Tibial nerve (tissue), 4 donors: Measurements from ENCODE around the gene NFIA. TPM values are rescaled to one million over a fixed set of nuclear protein-coding genes. Genes with fewer than 3 reads are reported as not detected.

Experiments
- DNase-seq, 2 donors: peaks; one replicate each; pipeline ENCODE4 v3.0.0-alpha.2; 2019; ENCODE audit warnings: low spot score in 2 of 2
- H3K27ac ChIP-seq, 4 donors: fragments of 200-600 bp; sonication (generic) in 3 of 4; one replicate each; pipeline ENCODE4 v1.5.1; 2017 to 2019; ENCODE audit warnings: mild to moderate bottlenecking in 1 of 4
- H3K27me3 ChIP-seq, 2 donors: fragments of 200-600 bp; sonication (generic) in 1 of 2; one replicate each; pipeline versions ENCODE4 v1.5.1 to v1.6.0; 2017 to 2019
- H3K36me3 ChIP-seq, 3 donors: fragments of 200-600 bp; sonication (generic); one replicate each; pipeline ENCODE4 v1.5.1; 2018 to 2019
- H3K4me1 ChIP-seq, 4 donors: fragments of 200-600 bp; sonication (generic) in 3 of 4; one replicate each; pipeline ENCODE4 v1.5.1; 2017 to 2019
- H3K4me3 ChIP-seq, 4 donors: fragments of 200-600 bp; sonication (generic) in 3 of 4; one replicate each; pipeline ENCODE4 v1.5.1; 2017 to 2019; ENCODE audit warnings: mild to moderate bottlenecking in 1 of 4, moderate library complexity in 1 of 4
- H3K9me3 ChIP-seq, 4 donors: fragments of 200-600 bp; sonication (generic) in 3 of 4; one replicate each; pipeline ENCODE4 v1.5.1; 2017 to 2019
- CTCF ChIP-seq, 5 experiments: fragments of 200-600 bp in 3 of 5; fragments of 450-650 bp in 2 of 5; sonication (generic) in 3 of 5; IDR thresholded peaks; one replicate each; pipeline ENCODE4 v1.5.1; 2016 to 2019; ENCODE audit warnings: antibody characterized with exemption in 5 of 5, mild to moderate bottlenecking in 3 of 5, moderate library complexity in 2 of 5
- EP300 ChIP-seq, 2 donors: sonication (generic); formaldehyde crosslinking; IDR thresholded peaks; one replicate each; pipeline ENCODE4 v1.6.1; 2017; ENCODE audit warnings: antibody characterized with exemption in 2 of 2, mild to moderate bottlenecking in 1 of 2
- POLR2A ChIP-seq, 2 donors: fragments of 450-650 bp; IDR thresholded peaks; one replicate each; pipeline ENCODE4 v1.6.1; 2017; ENCODE audit warnings: antibody characterized with exemption in 2 of 2, mild to moderate bottlenecking in 2 of 2, moderate library complexity in 2 of 2
- WGBS, 2 donors: methylation state at CpG; one replicate each; pipeline ENCODE4 v1.1.5; 2018; 5-methylcytosine and 5-hydroxymethylcytosine counted together
- total RNA-seq, 4 donors: library from RNA; depleted of rRNA; stranded (reverse); fragments of >200 nt; gene quantifications; one replicate each; pipeline ENCODE4 v1.1.0, GENCODE V29; 2016

NFIA gene
- total RNA-seq, 4 donors from 2014 or later: 71.2 to 81.4 (median 75.7) TPM

DNA sequence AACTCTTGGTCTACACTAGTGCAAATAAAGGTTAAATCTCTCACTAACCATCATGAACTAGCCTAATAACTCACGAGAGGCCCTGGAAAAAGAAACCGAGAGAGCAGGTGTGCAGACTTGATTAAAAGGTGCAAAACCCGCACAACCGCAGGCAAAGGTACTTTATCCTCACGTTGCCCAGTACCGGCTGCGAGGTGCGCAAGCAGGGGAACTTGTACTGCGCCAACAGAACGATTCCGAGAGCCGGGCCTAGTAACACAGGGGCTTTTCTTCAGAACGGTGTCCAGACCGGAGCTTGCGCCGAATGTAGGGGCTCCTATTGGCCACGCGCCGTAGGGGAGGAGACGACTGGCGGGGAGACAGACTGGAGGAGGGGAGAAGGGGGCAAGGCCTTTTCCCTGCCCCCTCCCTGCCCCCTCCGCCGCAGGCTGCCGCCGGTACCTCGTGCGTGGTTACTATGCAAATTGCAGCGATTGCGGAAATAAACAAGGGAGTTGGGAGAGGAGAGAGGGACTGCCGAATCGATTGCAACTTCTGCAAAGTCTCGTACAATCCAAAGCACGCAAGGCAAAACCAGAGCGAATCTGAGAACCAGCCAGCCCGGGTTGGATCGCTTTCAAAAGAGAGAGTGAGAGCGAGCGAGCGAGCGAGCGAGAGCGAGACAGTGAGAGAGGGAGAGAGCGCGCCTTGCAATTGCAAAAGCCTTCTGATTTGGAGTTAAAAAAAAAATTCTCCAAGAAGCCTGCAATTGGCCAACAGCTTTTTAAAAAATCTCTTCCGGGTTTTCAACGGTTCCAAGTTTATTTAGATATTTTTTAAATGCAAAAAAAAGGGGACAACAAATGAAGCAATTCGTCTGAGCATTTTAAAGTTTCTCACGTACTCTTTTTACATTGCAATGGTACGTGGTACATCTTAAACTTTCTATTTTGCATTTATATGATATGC lies 5.4 kb upstream of the NFIA start:
- TF ChIP-seq EP300 (IDR thresholded peaks at IDR 0.05): peak in 1 of 2 donors; percentile 80
- peak in 1 of 5 experiments; percentile 19 for TF ChIP-seq CTCF (IDR thresholded peaks at IDR 0.05)
- TF ChIP-seq POLR2A (IDR thresholded peaks at IDR 0.05): peak in 1 of 2 donors; percentile 10
- 0 to 1% methylated on average over 49 of the region's 49 CpGs for WGBS, 2 donors
- peak overlapping the region; percentile 69 to 98 (median 83) for H3K27ac ChIP-seq
- H3K4me1 ChIP-seq: peaks cover 0 to 46% (median 30%) of the 10 kb centered on the region in 4 donors
- no peaks in the 10 kb centered on the region for H3K36me3 ChIP-seq
- peak overlapping the region; percentile 42 to 67 (median 46) for H3K4me3 ChIP-seq
- H3K27me3 ChIP-seq: no peaks in the 10 kb centered on the region
- no peaks in the 10 kb centered on the region for H3K9me3 ChIP-seq
- DNase-seq: peak; percentile 59 to 72

DNA sequence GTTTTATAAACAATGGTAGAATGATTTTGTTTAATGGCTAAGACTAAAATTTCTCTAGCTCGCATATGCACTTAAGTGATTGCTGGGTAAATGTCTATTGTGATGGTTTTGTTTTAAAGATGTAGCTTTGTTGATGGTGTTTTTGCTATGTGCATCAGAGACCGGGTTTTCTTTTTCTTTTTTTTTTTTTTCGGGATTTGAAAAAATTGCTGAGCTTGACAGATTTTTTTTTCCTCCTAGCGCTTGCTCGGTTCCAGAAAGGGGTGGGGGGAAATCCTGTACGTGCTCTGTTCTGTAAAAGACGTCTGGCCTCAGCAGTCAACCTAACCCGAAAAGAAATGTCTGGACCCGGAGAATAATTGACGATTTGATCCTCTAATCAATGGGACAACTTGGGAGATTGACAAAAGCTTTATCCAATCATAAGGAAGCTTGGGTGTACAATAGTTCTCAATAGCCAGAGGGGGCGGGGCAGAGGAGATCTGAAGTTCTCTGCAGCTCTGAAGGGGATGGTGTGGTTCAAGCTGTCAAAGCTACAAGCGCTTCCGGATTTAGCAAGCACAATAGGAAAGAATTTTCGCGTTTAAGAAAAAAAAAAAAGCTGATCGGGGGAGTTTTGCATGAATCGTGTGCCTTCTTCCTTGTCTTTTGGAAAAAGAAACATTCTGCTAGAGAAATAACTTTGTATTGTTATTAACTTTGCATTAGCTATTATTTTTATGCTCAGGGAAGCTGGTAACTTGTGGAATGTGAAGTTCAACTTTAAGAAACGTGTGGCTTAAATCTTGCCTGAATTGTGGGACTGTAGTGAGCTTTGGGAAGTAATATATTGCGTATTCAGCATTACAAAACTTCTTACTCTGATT lies 4.5 kb upstream of the NFIA start:
- TF ChIP-seq POLR2A (IDR thresholded peaks at IDR 0.05): peak in 1 of 2 donors; percentile 24
- peak in 1 of 2 donors; percentile 74 for TF ChIP-seq EP300 (IDR thresholded peaks at IDR 0.05)
- TF ChIP-seq CTCF (IDR thresholded peaks at IDR 0.05): peak in 2 of 5 experiments; percentile 15 to 21
- H3K27me3 ChIP-seq: no peaks in the 10 kb centered on the region
- WGBS, 2 donors: 1% methylated on average over 19 of the region's 19 CpGs
- no peaks in the 10 kb centered on the region for H3K36me3 ChIP-seq
- H3K27ac ChIP-seq: peak overlapping the region; percentile 69 to 98 (median 83)
- peak overlapping the region; percentile 42 to 67 (median 46) for H3K4me3 ChIP-seq
- H3K9me3 ChIP-seq: no peaks in the 10 kb centered on the region
- peaks cover 0 to 46% (median 30%) of the 10 kb centered on the region in 4 donors for H3K4me1 ChIP-seq
- peak; percentile 91 to 97 for DNase-seq

DNA sequence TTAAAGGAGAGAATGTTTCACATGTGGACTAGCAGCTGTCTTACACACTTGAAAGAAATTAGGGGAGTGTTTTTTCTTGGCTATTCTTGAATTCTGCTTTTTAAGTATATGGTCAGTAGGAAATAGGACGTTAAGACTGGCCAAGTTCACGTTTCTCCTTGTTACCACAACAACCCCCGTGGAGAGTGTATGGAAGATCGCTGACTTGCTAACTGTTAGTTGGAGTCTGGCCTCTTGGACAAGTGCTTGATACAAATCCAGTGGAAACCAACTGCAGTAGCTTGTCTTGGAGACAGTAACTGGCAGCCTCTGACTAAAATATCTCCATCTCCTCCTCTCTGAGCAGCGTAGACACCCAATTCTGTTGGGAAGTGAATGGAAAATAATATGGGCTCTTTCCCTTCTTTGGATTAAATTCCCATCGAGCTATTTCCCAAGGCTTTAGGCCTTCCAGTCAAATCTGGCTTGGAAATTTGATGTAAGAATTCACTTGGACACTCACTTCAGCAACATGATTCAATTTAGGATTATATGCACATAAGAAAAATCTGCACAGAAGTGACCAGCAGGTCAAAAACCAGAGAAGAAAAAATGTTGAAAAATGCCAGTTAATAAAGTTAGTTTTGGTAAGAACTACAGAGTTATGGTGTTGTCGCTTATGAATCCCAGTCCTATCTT lies 3.6 kb upstream of the NFIA start:
- no peaks in the 10 kb centered on the region for H3K27me3 ChIP-seq
- H3K36me3 ChIP-seq: no peaks in the 10 kb centered on the region
- H3K9me3 ChIP-seq: no peaks in the 10 kb centered on the region
- H3K4me3 ChIP-seq: peak overlapping the region; percentile 42 to 67 (median 46)
- H3K4me1 ChIP-seq: peaks cover 0 to 46% (median 30%) of the 10 kb centered on the region in 4 donors
- TF ChIP-seq EP300 (IDR thresholded peaks at IDR 0.05): no peak
- TF ChIP-seq CTCF (IDR thresholded peaks at IDR 0.05): no peak
- no peak for TF ChIP-seq POLR2A (IDR thresholded peaks at IDR 0.05)
- no peak for DNase-seq
- WGBS, 2 donors: 13 to 22% methylated on average over 7 of the region's 7 CpGs
- H3K27ac ChIP-seq: peak overlapping the region; percentile 69 to 98 (median 83)

- Histone ChIP-seq H3K4me3 (peak overlapping the region in 2 of 4 donors; percentile 28 to 95), H3K27ac (peak overlapping the region in 3 of 4 donors; percentile 41 to 98 (median 83)), H3K4me1 (peaks cover 0 to 46% (median 30%) of the 10 kb centered on the region in 4 donors), H3K9me3 (no peaks in the 10 kb centered on the region), H3K27me3 (no peaks in the 10 kb centered on the region), H3K36me3 (no peaks in the 10 kb centered on the region)
- DNase-seq: peak in 1 of 2 donors; percentile 41
- WGBS, 2 donors: 37 to 38% methylated on average over 5 of the region's 5 CpGs
- TF ChIP-seq POLR2A (IDR thresholded peaks at IDR 0.05) (no peak), CTCF (IDR thresholded peaks at IDR 0.05) (no peak), EP300 (IDR thresholded peaks at IDR 0.05) (no peak)
Observed at GRCh38 chr1:61079296-61079897, 3.0 kb upstream of the NFIA start.
